Activated CD4-positive, alpha-beta T cell treated with anti-CD3 and anti-CD28 coated beads for 36 hours (primary cell): ENCODE data around the gene HS6ST3. TPM values are rescaled to one million over a fixed set of nuclear protein-coding genes. Genes with fewer than 3 reads are reported as not detected.
"Not testable (repeated sequence)": the region's sequence is repeated elsewhere in the genome, so short reads cannot be mapped to it uniquely, and the experiment has no call there.

ENCODE experiments used
- ATAC-seq: fragments of 200-7000 bp; cut with Tn5 transposase; one replicate; pipeline ENCODE4 v1.10.0; 2021; ENCODE audit warnings: mild to moderate bottlenecking, moderate library complexity
- CTCF ChIA-PET: fragments of 350-600 bp; sonication (Branson Sonifier 250); formaldehyde crosslinking; loops from one replicate; lab custom pipeline; 2021; ENCODE audit warnings: antibody characterized with exemption; lab: Charles Lee
- POLR2A ChIA-PET: fragments of 350-600 bp; sonication (Branson Sonifier 250); formaldehyde crosslinking; loops from one replicate; lab custom pipeline; 2021; ENCODE audit warnings: antibody characterized with exemption, inconsistent platforms; lab: Charles Lee
- DNase-seq: peaks from one replicate; pipeline ENCODE4 v3.0.0-alpha.2; 2020
- H3K27ac Mint-ChIP-seq: one replicate; pipeline ENCODE4 v1.8.0; 2021; ENCODE audit warnings: mixed read lengths
- H3K27me3 Mint-ChIP-seq: one replicate; pipeline ENCODE4 v1.8.0; 2021; ENCODE audit warnings: mixed read lengths
- H3K36me3 Mint-ChIP-seq: one replicate; pipeline ENCODE4 v1.8.0; 2021; ENCODE audit warnings: low read depth, mixed read lengths
- H3K4me1 Mint-ChIP-seq: one replicate; pipeline ENCODE4 v1.8.0; 2021; ENCODE audit warnings: mixed read lengths
- H3K4me3 Mint-ChIP-seq: one replicate; pipeline ENCODE4 v1.8.0; 2021; ENCODE audit warnings: mild to moderate bottlenecking, moderate library complexity, mixed read lengths
- H3K9me3 Mint-ChIP-seq: one replicate; pipeline ENCODE4 v1.8.0; 2021; ENCODE audit warnings: low read depth, mixed read lengths
- intact Hi-C, 2 experiments: fragments of 100-400 bp; cut with DNase I in 1 of 2; cut with micrococcal nuclease in 1 of 2; formaldehyde crosslinking; loops; one replicate each; pipeline versions ENCODE4 v1.14.2 to v1.15.1; 2022 to 2024; cut with DNase I, micrococcal nuclease
- total RNA-seq, 2 experiments: library from RNA; stranded (reverse); gene quantifications; one replicate each; pipeline ENCODE4 v1.2.3, GENCODE V29; 2021

Gene HS6ST3
- total RNA-seq, 2 experiments from 2014 or later = not detected

GRCh38 chr13:96519380-96519779 lies 429.5 kb downstream of the HS6ST3 start:
- Mint-ChIP-seq H3K4me3 (no peak overlapping the region), H3K9me3 (peaks cover 1% of the 10 kb centered on the region), H3K36me3 (no peaks in the 10 kb centered on the region), H3K27ac (no peak overlapping the region), H3K4me1 (no peaks in the 10 kb centered on the region), H3K27me3 (no peaks in the 10 kb centered on the region)
- no peak for ATAC-seq
- POLR2A ChIA-PET = no interaction called here
- DNase-seq = no peak
- CTCF ChIA-PET = no interaction called here
- intact Hi-C loops = no loop called here

- H3K27ac Mint-ChIP-seq, ATAC-seq, DNase-seq, H3K27me3 Mint-ChIP-seq, H3K9me3 Mint-ChIP-seq, H3K36me3 Mint-ChIP-seq, POLR2A ChIA-PET, intact Hi-C loops, H3K4me1 Mint-ChIP-seq, H3K4me3 Mint-ChIP-seq: not testable (repeated sequence)
- CTCF ChIA-PET = interaction anchor here (0.7 kb wide), 1 partner anchor 12 kb away, joined by 3 read pairs; no protein-coding TSS in a partner anchor
These were observed 434.6 kb downstream of the HS6ST3 start for GRCh38 chr13:96524398-96525020.

- Mint-ChIP-seq H3K27ac (no peak overlapping the region), H3K4me3 (no peak overlapping the region), H3K9me3 (no peaks in the 10 kb centered on the region), H3K27me3 (no peaks in the 10 kb centered on the region), H3K36me3 (no peaks in the 10 kb centered on the region), H3K4me1 (no peaks in the 10 kb centered on the region)
- ATAC-seq (no peak), DNase-seq (no peak)
- POLR2A ChIA-PET = no interaction called here
- intact Hi-C loops = no loop called here
- CTCF ChIA-PET = no interaction called here
These were observed 435.8 kb downstream of the HS6ST3 start for GRCh38 chr13:96525715-96526114.

GRCh38 chr13:96527497-96527896 lies 437.6 kb downstream of the HS6ST3 start:
- Mint-ChIP-seq H3K27me3 (no peaks in the 10 kb centered on the region), H3K27ac (no peak overlapping the region), H3K9me3 (no peaks in the 10 kb centered on the region), H3K4me1 (no peaks in the 10 kb centered on the region), H3K36me3 (no peaks in the 10 kb centered on the region), H3K4me3 (no peak overlapping the region)
- no peak for ATAC-seq
- POLR2A ChIA-PET = no interaction called here
- intact Hi-C loops = no loop called here
- DNase-seq = no peak
- CTCF ChIA-PET = interaction anchor here (1.0 kb wide), 1 partner anchor 1147 kb away, joined by 5 read pairs; no protein-coding TSS in a partner anchor

GRCh38 chr13:96532804-96533203 lies 442.9 kb downstream of the HS6ST3 start:
- Mint-ChIP-seq H3K27me3 (no peaks in the 10 kb centered on the region), H3K27ac (no peak overlapping the region), H3K4me1 (no peaks in the 10 kb centered on the region), H3K36me3 (no peaks in the 10 kb centered on the region), H3K4me3 (no peak overlapping the region), H3K9me3 (peaks cover 4% of the 10 kb centered on the region)
- ATAC-seq (no peak), DNase-seq (no peak)
- POLR2A ChIA-PET = no interaction called here
- intact Hi-C loops = no loop called here
- CTCF ChIA-PET = interaction anchor here (0.8 kb wide), 1 partner anchor 18 kb away, joined by 3 read pairs; no protein-coding TSS in a partner anchor

- H3K9me3 Mint-ChIP-seq = peaks cover 4% of the 10 kb centered on the region
- no peak overlapping the region for H3K4me3 Mint-ChIP-seq
- intact Hi-C loops = no loop called here
- ChIA-PET POLR2A (no interaction called here), CTCF (no interaction called here)
- ATAC-seq (no peak), DNase-seq (no peak)
- no peak overlapping the region for H3K27ac Mint-ChIP-seq
- no peaks in the 10 kb centered on the region for H3K36me3 Mint-ChIP-seq
- H3K27me3 Mint-ChIP-seq = no peaks in the 10 kb centered on the region
- no peaks in the 10 kb centered on the region for H3K4me1 Mint-ChIP-seq
These were observed 443.5 kb downstream of the HS6ST3 start for GRCh38 chr13:96533408-96533807.

- H3K36me3 Mint-ChIP-seq = no peaks in the 10 kb centered on the region
- no peak for DNase-seq
- ChIA-PET POLR2A (no interaction called here), CTCF (no interaction called here)
- no peak overlapping the region for H3K27ac Mint-ChIP-seq
- peaks cover 6% of the 10 kb centered on the region for H3K9me3 Mint-ChIP-seq
- ATAC-seq = no peak
- no peaks in the 10 kb centered on the region for H3K27me3 Mint-ChIP-seq
- H3K4me3 Mint-ChIP-seq = no peak overlapping the region
- no peaks in the 10 kb centered on the region for H3K4me1 Mint-ChIP-seq
- intact Hi-C loops = no loop called here
These were observed 449.9 kb downstream of the HS6ST3 start for GRCh38 chr13:96539791-96540190.

GRCh38 chr13:96540670-96541069 lies 450.8 kb downstream of the HS6ST3 start:
- POLR2A ChIA-PET = no interaction called here
- no peak for ATAC-seq
- H3K27ac Mint-ChIP-seq = no peak overlapping the region
- DNase-seq = no peak
- CTCF ChIA-PET = no interaction called here
- H3K36me3 Mint-ChIP-seq = no peaks in the 10 kb centered on the region
- H3K9me3 Mint-ChIP-seq = peaks cover 4% of the 10 kb centered on the region
- no peaks in the 10 kb centered on the region for H3K27me3 Mint-ChIP-seq
- intact Hi-C loops = no loop called here
- no peak overlapping the region for H3K4me3 Mint-ChIP-seq
- no peaks in the 10 kb centered on the region for H3K4me1 Mint-ChIP-seq

- Mint-ChIP-seq H3K4me1 (no peaks in the 10 kb centered on the region), H3K4me3 (no peak overlapping the region), H3K36me3 (no peaks in the 10 kb centered on the region), H3K9me3 (peaks cover 2% of the 10 kb centered on the region), H3K27me3 (no peaks in the 10 kb centered on the region), H3K27ac (no peak overlapping the region)
- POLR2A ChIA-PET = no interaction called here
- no peak for DNase-seq
- intact Hi-C loops = no loop called here
- ATAC-seq = no peak
- CTCF ChIA-PET = no interaction called here
These were observed 453.1 kb downstream of the HS6ST3 start for GRCh38 chr13:96542986-96543385.

GRCh38 chr13:96544957-96545356 lies 455.1 kb downstream of the HS6ST3 start:
- ChIA-PET CTCF (no interaction called here), POLR2A (no interaction called here)
- intact Hi-C loops = no loop called here

GRCh38 chr13:96546463-96546862 lies 456.6 kb downstream of the HS6ST3 start:
- intact Hi-C loops = no loop called here
- Mint-ChIP-seq H3K27me3 (no peaks in the 10 kb centered on the region), H3K9me3 (peaks cover under 1% of the 10 kb centered on the region), H3K36me3 (no peaks in the 10 kb centered on the region), H3K4me1 (no peaks in the 10 kb centered on the region), H3K4me3 (no peak overlapping the region), H3K27ac (no peak overlapping the region)
- CTCF ChIA-PET = no interaction called here
- ATAC-seq (no peak), DNase-seq (no peak)
- POLR2A ChIA-PET = interaction anchor here (0.6 kb wide), 1 partner anchor 72 kb away, joined by 8 read pairs; no protein-coding TSS in a partner anchor

More at GRCh38 chr13:96544957-96545356, 455.1 kb downstream of the HS6ST3 start:
- Mint-ChIP-seq H3K9me3 (peaks cover 2% of the 10 kb centered on the region), H3K27me3 (no peaks in the 10 kb centered on the region), H3K27ac (no peak overlapping the region), H3K4me3 (no peak overlapping the region), H3K36me3 (no peaks in the 10 kb centered on the region), H3K4me1 (no peaks in the 10 kb centered on the region)
- ATAC-seq = no peak
- DNase-seq = no peak

GRCh38 chr13:96551546-96551945 lies 461.6 kb downstream of the HS6ST3 start:
- no peaks in the 10 kb centered on the region for H3K36me3 Mint-ChIP-seq
- H3K27ac Mint-ChIP-seq = no peak overlapping the region
- no peaks in the 10 kb centered on the region for H3K4me1 Mint-ChIP-seq
- CTCF ChIA-PET = no interaction called here
- H3K4me3 Mint-ChIP-seq = no peak overlapping the region
- peaks cover 4% of the 10 kb centered on the region for H3K9me3 Mint-ChIP-seq
- DNase-seq (no peak), ATAC-seq (no peak)
- no peaks in the 10 kb centered on the region for H3K27me3 Mint-ChIP-seq
- intact Hi-C loops = no loop called here
- POLR2A ChIA-PET = no interaction called here
